ENCODE data around the gene CNOT6.

Gene CNOT6

DNA sequence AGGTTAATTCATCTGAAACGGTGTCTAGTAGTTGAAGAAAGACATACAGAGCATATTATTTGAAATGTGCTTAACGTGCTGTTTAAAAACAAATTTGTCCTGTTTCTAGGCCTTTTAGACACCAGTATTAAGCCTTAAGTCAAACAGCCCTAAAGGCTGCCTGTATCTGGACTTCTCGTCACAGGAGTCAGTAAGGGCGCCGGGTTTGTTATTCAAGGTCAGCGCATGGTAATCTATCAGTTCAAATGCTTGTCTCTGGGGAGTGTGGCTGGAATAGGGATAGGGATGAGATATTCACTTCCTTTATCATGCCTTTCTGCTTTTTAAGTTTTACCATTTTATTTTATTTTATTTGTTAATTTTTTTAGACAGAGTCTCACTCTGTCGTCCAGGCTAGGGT is 9.4 kb upstream of the CNOT6 start:
- no peaks in the 10 kb centered on the region for H3K9me3 ChIP-seq (ENCODE audit: low read length)
- H3K9me2 ChIP-seq (ENCODE audit: low read depth, low read length): no peaks in the 10 kb centered on the region
- H4K20me1 ChIP-seq (ENCODE audit: insufficient read depth, low read length): no peaks in the 10 kb centered on the region
- no peaks in the 10 kb centered on the region for H3F3A ChIP-seq (ENCODE audit: insufficient read depth, low read length)
- H3K4me2 ChIP-seq (ENCODE audit: low read length): no peak overlapping the region
- H3K4me3 ChIP-seq (ENCODE audit: low read depth, low read length, poor library complexity, severe bottlenecking): no peak overlapping the region
- H3K9ac ChIP-seq (ENCODE audit: low read length): no peak overlapping the region
- no peaks in the 10 kb centered on the region for H3K27me3 ChIP-seq (ENCODE audit: insufficient read depth, low read length)
- TF ChIP-seq, protein P1, sequence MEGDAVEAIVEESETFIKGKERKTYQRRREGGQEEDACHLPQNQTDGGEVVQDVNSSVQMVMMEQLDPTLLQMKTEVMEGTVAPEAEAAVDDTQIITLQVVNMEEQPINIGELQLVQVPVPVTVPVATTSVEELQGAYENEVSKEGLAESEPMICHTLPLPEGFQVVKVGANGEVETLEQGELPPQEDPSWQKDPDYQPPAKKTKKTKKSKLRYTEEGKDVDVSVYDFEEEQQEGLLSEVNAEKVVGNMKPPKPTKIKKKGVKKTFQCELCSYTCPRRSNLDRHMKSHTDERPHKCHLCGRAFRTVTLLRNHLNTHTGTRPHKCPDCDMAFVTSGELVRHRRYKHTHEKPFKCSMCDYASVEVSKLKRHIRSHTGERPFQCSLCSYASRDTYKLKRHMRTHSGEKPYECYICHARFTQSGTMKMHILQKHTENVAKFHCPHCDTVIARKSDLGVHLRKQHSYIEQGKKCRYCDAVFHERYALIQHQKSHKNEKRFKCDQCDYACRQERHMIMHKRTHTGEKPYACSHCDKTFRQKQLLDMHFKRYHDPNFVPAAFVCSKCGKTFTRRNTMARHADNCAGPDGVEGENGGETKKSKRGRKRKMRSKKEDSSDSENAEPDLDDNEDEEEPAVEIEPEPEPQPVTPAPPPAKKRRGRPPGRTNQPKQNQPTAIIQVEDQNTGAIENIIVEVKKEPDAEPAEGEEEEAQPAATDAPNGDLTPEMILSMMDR (IDR thresholded peaks at IDR 0.05; ENCODE audit: low read length): no peak
- TF ChIP-seq EZH2 (IDR thresholded peaks at IDR 0.05; ENCODE audit: borderline replicate concordance, low read length): no peak
- H3K4me1 ChIP-seq (ENCODE audit: insufficient read depth, low read length, severe bottlenecking): no peaks in the 10 kb centered on the region
- no peak overlapping the region for H2AFZ ChIP-seq (ENCODE audit: low read length)
- no peaks in the 10 kb centered on the region; the same call in 1 of the 2 replicates for H3K36me3 ChIP-seq (ENCODE audit: insufficient read depth, low read length)
- H3K27ac ChIP-seq (ENCODE audit: low read depth, low read length, poor library complexity, severe bottlenecking): no peak overlapping the region
- H3K79me2 ChIP-seq (ENCODE audit: insufficient read depth, low read length): no peaks in the 10 kb centered on the region

GRCh38 chr5:180486636-180487149 is 7.5 kb upstream of the CNOT6 start:
- no peaks in the 10 kb centered on the region for H3K9me2 ChIP-seq (ENCODE audit: low read depth, low read length)
- H3K9me3 ChIP-seq (ENCODE audit: low read length): no peaks in the 10 kb centered on the region
- no peaks in the 10 kb centered on the region for H4K20me1 ChIP-seq (ENCODE audit: insufficient read depth, low read length)
- no peak overlapping the region for H2AFZ ChIP-seq (ENCODE audit: low read length)
- no peaks in the 10 kb centered on the region for H3K79me2 ChIP-seq (ENCODE audit: insufficient read depth, low read length)
- no peak overlapping the region for H3K27ac ChIP-seq (ENCODE audit: low read depth, low read length, poor library complexity, severe bottlenecking)
- no peak overlapping the region for H3K4me2 ChIP-seq (ENCODE audit: low read length)
- no peaks in the 10 kb centered on the region for H3K4me1 ChIP-seq (ENCODE audit: insufficient read depth, low read length, severe bottlenecking)
- no peaks in the 10 kb centered on the region for H3F3A ChIP-seq (ENCODE audit: insufficient read depth, low read length)
- TF ChIP-seq, protein P1 (IDR thresholded peaks at IDR 0.05; ENCODE audit: low read length): no peak
- TF ChIP-seq EZH2 (IDR thresholded peaks at IDR 0.05; ENCODE audit: borderline replicate concordance, low read length): no peak
- H3K27me3 ChIP-seq (ENCODE audit: insufficient read depth, low read length): no peaks in the 10 kb centered on the region
- H3K36me3 ChIP-seq (ENCODE audit: insufficient read depth, low read length): no peaks in the 10 kb centered on the region; the same call in 1 of the 2 replicates
- no peak overlapping the region for H3K9ac ChIP-seq (ENCODE audit: low read length)
- H3K4me3 ChIP-seq (ENCODE audit: low read depth, low read length, poor library complexity, severe bottlenecking): no peak overlapping the region

DNA sequence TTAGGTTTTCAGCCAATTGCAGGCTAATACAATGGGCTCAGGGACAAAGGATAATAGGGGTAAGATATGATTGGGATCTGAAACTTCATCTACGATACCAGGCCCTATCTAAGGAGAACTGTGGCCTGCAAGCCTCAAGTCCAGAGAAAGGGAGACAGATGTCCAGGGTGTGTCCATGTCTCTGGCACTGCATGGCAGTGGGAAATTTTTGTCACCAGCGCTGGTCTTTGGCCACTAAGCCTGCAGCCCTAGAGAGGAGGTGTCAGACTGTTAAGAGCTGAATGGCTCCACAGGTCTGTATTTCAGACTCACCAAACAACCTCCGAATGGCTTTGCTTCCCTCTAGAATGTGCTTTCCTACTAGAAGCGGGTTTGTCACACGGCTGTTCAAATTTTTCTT is 6.6 kb upstream of the CNOT6 start:
- H3F3A ChIP-seq (ENCODE audit: insufficient read depth, low read length): no peaks in the 10 kb centered on the region
- no peaks in the 10 kb centered on the region for H3K9me2 ChIP-seq (ENCODE audit: low read depth, low read length)
- no peaks in the 10 kb centered on the region for H4K20me1 ChIP-seq (ENCODE audit: insufficient read depth, low read length)
- H3K9me3 ChIP-seq (ENCODE audit: low read length): no peaks in the 10 kb centered on the region
- H3K4me2 ChIP-seq (ENCODE audit: low read length): no peak overlapping the region
- H3K27ac ChIP-seq (ENCODE audit: low read depth, low read length, poor library complexity, severe bottlenecking): no peak overlapping the region
- no peaks in the 10 kb centered on the region for H3K27me3 ChIP-seq (ENCODE audit: insufficient read depth, low read length)
- TF ChIP-seq, protein P1 (IDR thresholded peaks at IDR 0.05; ENCODE audit: low read length): no peak
- TF ChIP-seq EZH2 (IDR thresholded peaks at IDR 0.05; ENCODE audit: borderline replicate concordance, low read length): no peak
- H3K4me3 ChIP-seq (ENCODE audit: low read depth, low read length, poor library complexity, severe bottlenecking): no peak overlapping the region
- H2AFZ ChIP-seq (ENCODE audit: low read length): no peak overlapping the region
- no peaks in the 10 kb centered on the region for H3K79me2 ChIP-seq (ENCODE audit: insufficient read depth, low read length)
- no peak overlapping the region for H3K9ac ChIP-seq (ENCODE audit: low read length)
- H3K4me1 ChIP-seq (ENCODE audit: insufficient read depth, low read length, severe bottlenecking): no peaks in the 10 kb centered on the region
- no peaks in the 10 kb centered on the region; the same call in 1 of the 2 replicates for H3K36me3 ChIP-seq (ENCODE audit: insufficient read depth, low read length)

Measured in OCI-LY1 (cell line).